CD14-positive monocyte (primary cell): Measurements from ENCODE around the gene OR51G1. TPM values are rescaled to one million over a fixed set of nuclear protein-coding genes. Genes with fewer than 3 reads are reported as not detected.

Experiments
- DNase-seq, 3 donors: peaks; one replicate each; pipeline ENCODE4 v3.0.0-alpha.2; 2011 to 2022
- H2AFZ ChIP-seq: 2 replicates; pipeline ENCODE4 v1.6.0; 2012; ENCODE audit warnings: mild to moderate bottlenecking, low read depth, low read length, inconsistent platforms; ENCODE audit not compliant: insufficient read depth, poor library complexity, severe bottlenecking
- H3K27ac ChIP-seq, 2 donors: 1 replicate in 1 of 2; 2 replicates in 1 of 2; pipeline ENCODE4 v1.5.1; 2012 to 2013; ENCODE audit warnings: low read length in 2 of 2, control low read depth in 1 of 2, inconsistent platforms in 1 of 2, low read depth in 1 of 2, mild to moderate bottlenecking in 1 of 2
- H3K27me3 ChIP-seq, 2 donors: one replicate each; pipeline versions ENCODE4 v1.6.0 to v1.6.1; 2011 to 2013; ENCODE audit warnings: low read length in 2 of 2; ENCODE audit not compliant: control insufficient read depth in 2 of 2, insufficient read depth in 2 of 2
- H3K36me3 ChIP-seq, 2 donors: replicated peaks in 1 of 2; 1 replicate in 1 of 2; 2 replicates in 1 of 2; pipeline versions ENCODE4 v1.5.1 to v1.6.1; 2012 to 2013; ENCODE audit warnings: low read length in 2 of 2, control low read depth in 1 of 2, inconsistent platforms in 1 of 2, mild to moderate bottlenecking in 1 of 2; ENCODE audit not compliant: insufficient read depth in 2 of 2, control insufficient read depth in 1 of 2
- H3K4me1 ChIP-seq, 2 donors: 1 replicate in 1 of 2; 2 replicates in 1 of 2; pipeline versions ENCODE4 v1.5.1 to v1.6.1; 2012 to 2013; ENCODE audit warnings: low read length in 2 of 2, control low read depth in 1 of 2, inconsistent platforms in 1 of 2, mild to moderate bottlenecking in 1 of 2, moderate library complexity in 1 of 2; ENCODE audit not compliant: insufficient read depth in 2 of 2, control insufficient read depth in 1 of 2
- H3K4me2 ChIP-seq: replicated peaks from 2 replicates; pipeline ENCODE3; 2012; ENCODE audit warnings: low read length, moderate library complexity, mild to moderate bottlenecking; ENCODE audit not compliant: poor library complexity, severe bottlenecking; ENCODE audit errors: extremely low read depth
- H3K4me3 ChIP-seq, 3 experiments: fragments of 200-600 bp in 1 of 3; sonication (generic) in 1 of 3; replicated peaks in 1 of 3; 1 replicate in 2 of 3; 2 replicates in 1 of 3; pipeline ENCODE4 v1.5.1; 2011 to 2013; ENCODE audit warnings: low read length in 3 of 3, mild to moderate bottlenecking in 3 of 3, control low read depth in 2 of 3, low read depth in 2 of 3, inconsistent platforms in 1 of 3, moderate library complexity in 1 of 3
- H3K79me2 ChIP-seq: 2 replicates; pipeline ENCODE4 v1.6.0; 2012; ENCODE audit warnings: mild to moderate bottlenecking, control low read depth, inconsistent platforms, low read length, moderate library complexity; ENCODE audit not compliant: insufficient read depth
- H3K9ac ChIP-seq: 2 replicates; pipeline ENCODE4 v1.6.0; 2017; ENCODE audit warnings: low read length, mild to moderate bottlenecking; ENCODE audit not compliant: insufficient read depth, poor library complexity, severe bottlenecking
- H3K9me3 ChIP-seq, 2 donors: replicated peaks in 1 of 2; 1 replicate in 1 of 2; 2 replicates in 1 of 2; pipeline versions ENCODE4 v1.5.1 to v1.6.1; 2012 to 2013; ENCODE audit warnings: low read length in 2 of 2, control low read depth in 1 of 2; ENCODE audit not compliant: control insufficient read depth in 1 of 2, insufficient read depth in 1 of 2
- H4K20me1 ChIP-seq: 2 replicates; pipeline ENCODE4 v1.6.0; 2012; ENCODE audit warnings: mild to moderate bottlenecking, low read length, control low read depth, moderate library complexity; ENCODE audit not compliant: insufficient read depth
- H3K27ac Mint-ChIP-seq, 7 donors: one replicate each; pipeline ENCODE4 v1.8.0; 2020; ENCODE audit warnings: mild to moderate bottlenecking in 7 of 7, mixed read lengths in 7 of 7, moderate library complexity in 6 of 7, inconsistent platforms in 2 of 7
- H3K27me3 Mint-ChIP-seq, 3 donors: one replicate each; pipeline ENCODE4 v1.8.0; 2021 to 2022; ENCODE audit warnings: low read depth in 3 of 3, mild to moderate bottlenecking in 3 of 3, mixed read lengths in 3 of 3, moderate library complexity in 3 of 3, inconsistent platforms in 1 of 3
- H3K36me3 Mint-ChIP-seq, 2 donors: one replicate each; pipeline ENCODE4 v1.8.0; 2020; ENCODE audit warnings: mixed read lengths in 2 of 2, inconsistent platforms in 1 of 2, mild to moderate bottlenecking in 1 of 2
- H3K4me1 Mint-ChIP-seq: one replicate; pipeline ENCODE4 v1.8.0; 2020; ENCODE audit warnings: mild to moderate bottlenecking, mixed read lengths
- H3K4me3 Mint-ChIP-seq, 2 donors: one replicate each; pipeline ENCODE4 v1.8.0; 2020; ENCODE audit warnings: mild to moderate bottlenecking in 2 of 2, mixed read lengths in 2 of 2, moderate library complexity in 1 of 2
- H3K9me3 Mint-ChIP-seq, 7 donors: one replicate each; pipeline ENCODE4 v1.8.0; 2020 to 2022; ENCODE audit warnings: mixed read lengths in 7 of 7, mild to moderate bottlenecking in 6 of 7, moderate library complexity in 6 of 7, inconsistent platforms in 2 of 7
- CTCF ChIP-seq: fragments of 200-600 bp; IDR thresholded peaks from one replicate; pipeline ENCODE4 v1.8.0; 2022; ENCODE audit warnings: antibody characterized with exemption, mild to moderate bottlenecking
- WGBS: methylation state at CpG from one replicate; pipeline ENCODE4 v1.1.5; 2013; ENCODE audit warnings: missing lambda C conversion rate; ENCODE audit not compliant: insufficient coverage; 5-methylcytosine and 5-hydroxymethylcytosine counted together
- intact Hi-C, 2 donors: fragments of 100-400 bp; cut with micrococcal nuclease; formaldehyde crosslinking; loops; one replicate each; pipeline versions ENCODE4 v1.15.0 to v1.15.1; 2023
- polyA plus RNA-seq, 3 donors: library from polyadenylated mRNA; depleted of rRNA in 1 of 3; unstranded in 2 of 3; stranded (reverse) in 1 of 3; fragments of 300-500 nt in 2 of 3; fragments of >200 nt in 1 of 3; fragmentation: Illumina TruSeq in 2 of 3; gene quantifications; 1 replicate in 2 of 3; 2 replicates in 1 of 3; pipeline ENCODE4 v1.2.3, GENCODE V29; 2012 to 2021

Gene OR51G1
- polyA plus RNA-seq, 3 donors, result not detected

GRCh38 chr11:4882543-4882942, 41.6 kb downstream of the OR51G1 start:
- Histone ChIP-seq H3K9me3 (no peaks in the 10 kb centered on the region), H2AFZ (no peak overlapping the region), H3K27me3 (no peaks in the 10 kb centered on the region), H3K36me3 (no peaks in the 10 kb centered on the region), H3K4me1 (no peaks in the 10 kb centered on the region), H3K4me2 (no peak overlapping the region), H3K79me2 (no peaks in the 10 kb centered on the region), H3K9ac (no peak overlapping the region), H3K27ac (no peak overlapping the region), H4K20me1 (no peaks in the 10 kb centered on the region), H3K4me3 (no peak overlapping the region)
- intact Hi-C loops, result no loop called here
- H3K27ac Mint-ChIP-seq, result no peak overlapping the region
- DNase-seq, result no peak
- no peaks in the 10 kb centered on the region for H3K4me1 Mint-ChIP-seq
- H3K36me3 Mint-ChIP-seq, result no peaks in the 10 kb centered on the region
- H3K27me3 Mint-ChIP-seq, result peaks cover 0 to 3% (median 0%) of the 10 kb centered on the region in 3 donors
- no peak for TF ChIP-seq CTCF
- WGBS, result 85% methylated on average over 4 of the region's 5 CpGs
- H3K9me3 Mint-ChIP-seq, result peaks cover 0 to 2% (median 0%) of the 10 kb centered on the region in 7 donors
- H3K4me3 Mint-ChIP-seq, result no peak overlapping the region

DNA sequence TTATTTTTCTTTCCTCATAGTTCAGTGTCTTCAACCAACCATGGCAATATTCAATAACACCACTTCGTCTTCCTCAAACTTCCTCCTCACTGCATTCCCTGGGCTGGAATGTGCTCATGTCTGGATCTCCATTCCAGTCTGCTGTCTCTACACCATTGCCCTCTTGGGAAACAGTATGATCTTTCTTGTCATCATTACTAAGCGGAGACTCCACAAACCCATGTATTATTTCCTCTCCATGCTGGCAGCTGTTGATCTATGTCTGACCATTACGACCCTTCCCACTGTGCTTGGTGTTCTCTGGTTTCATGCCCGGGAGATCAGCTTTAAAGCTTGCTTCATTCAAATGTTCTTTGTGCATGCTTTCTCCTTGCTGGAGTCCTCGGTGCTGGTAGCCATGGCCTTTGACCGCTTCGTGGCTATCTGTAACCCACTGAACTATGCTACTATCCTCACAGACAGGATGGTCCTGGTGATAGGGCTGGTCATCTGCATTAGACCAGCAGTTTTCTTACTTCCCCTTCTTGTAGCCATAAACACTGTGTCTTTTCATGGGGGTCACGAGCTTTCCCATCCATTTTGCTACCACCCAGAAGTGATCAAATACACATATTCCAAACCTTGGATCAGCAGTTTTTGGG, 42.2 kb downstream of the OR51G1 start, which contains the start of gene OR51T1:
OR51T1 (plus strand) TSS at position 41 of the 641 bp plus-strand sequence; CDS start at position 41, 0 bp downstream.
- Mint-ChIP-seq H3K4me3 (no peak within 1 kb of the TSS), H3K9me3 (peaks cover 0 to 2% (median 0%) of the 10 kb centered on the region in 7 donors), H3K36me3 (no peaks in the 10 kb centered on the region), H3K27me3 (peaks cover 0 to 3% (median 0%) of the 10 kb centered on the region in 3 donors), H3K4me1 (no peaks in the 10 kb centered on the region), H3K27ac (no peak within 1 kb of the TSS)
- 94% methylated on average over 7 of the region's 8 CpGs for WGBS
- Histone ChIP-seq H3K4me3 (no peak within 1 kb of the TSS), H3K27ac (no peak within 1 kb of the TSS), H4K20me1 (no peaks in the 10 kb centered on the region), H3K4me2 (no peak within 1 kb of the TSS), H2AFZ (no peak within 1 kb of the TSS), H3K4me1 (no peaks in the 10 kb centered on the region), H3K79me2 (no peaks in the 10 kb centered on the region), H3K9ac (no peak within 1 kb of the TSS), H3K9me3 (no peaks in the 10 kb centered on the region), H3K27me3 (no peaks in the 10 kb centered on the region), H3K36me3 (no peaks in the 10 kb centered on the region)
- no peak for TF ChIP-seq CTCF
- no peak for DNase-seq
- intact Hi-C loops, result no loop called here
